ENCODE data around the gene RADIL. TPM values are rescaled to one million over a fixed set of nuclear protein-coding genes. Genes with fewer than 3 reads are reported as not detected.

The RADIL gene
- total RNA-seq, 1 donor from 2014 or later = 4.0 TPM

DNA sequence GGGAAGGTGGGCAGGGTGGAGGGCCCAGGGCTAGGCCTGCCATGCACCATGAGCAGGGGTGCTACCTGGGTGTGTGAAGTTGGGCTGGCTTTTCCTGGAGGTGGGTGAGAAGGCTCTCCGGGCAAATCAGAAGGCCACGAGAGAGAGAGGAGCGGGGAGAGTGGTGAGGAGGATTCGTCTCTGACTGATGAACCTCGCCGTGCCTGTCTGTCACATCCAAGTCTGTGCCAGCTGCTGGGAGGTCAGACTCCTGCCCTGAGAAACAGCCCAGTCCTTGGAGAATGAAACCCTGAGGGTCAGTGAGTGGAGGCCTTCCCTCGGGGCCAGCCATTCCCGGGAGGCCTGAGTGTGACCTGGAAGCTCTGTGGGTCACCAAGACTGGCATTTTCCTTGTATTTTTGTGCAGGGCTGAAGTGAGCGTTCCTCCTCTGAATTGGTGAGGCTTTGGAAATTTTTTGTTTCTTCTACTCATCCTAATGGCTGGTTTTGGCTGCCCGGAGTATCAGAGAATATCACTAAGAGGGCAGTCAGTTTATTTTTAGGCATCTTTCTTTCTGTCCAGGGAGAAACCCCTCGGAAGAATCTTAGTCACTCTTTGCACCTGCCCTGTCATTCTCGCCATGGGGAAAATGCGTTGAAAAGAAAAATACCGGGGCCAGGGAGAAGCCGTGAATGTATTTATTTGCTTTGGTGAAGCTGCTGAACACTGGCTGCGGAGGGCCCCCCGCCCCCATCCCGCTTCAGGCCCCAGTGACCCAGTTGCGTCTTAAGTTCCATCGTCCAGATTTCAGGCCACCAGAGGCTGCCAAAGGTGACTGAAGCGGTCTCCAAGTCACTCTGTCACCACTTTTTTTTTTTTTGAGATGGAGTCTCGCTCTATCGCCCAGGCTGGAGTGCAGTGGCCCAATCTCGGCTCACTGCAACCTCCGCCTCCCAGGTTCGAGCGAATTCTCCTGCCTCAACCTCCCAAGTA, 114.6 kb downstream of the RADIL start:
- TF ChIP-seq, protein P1, sequence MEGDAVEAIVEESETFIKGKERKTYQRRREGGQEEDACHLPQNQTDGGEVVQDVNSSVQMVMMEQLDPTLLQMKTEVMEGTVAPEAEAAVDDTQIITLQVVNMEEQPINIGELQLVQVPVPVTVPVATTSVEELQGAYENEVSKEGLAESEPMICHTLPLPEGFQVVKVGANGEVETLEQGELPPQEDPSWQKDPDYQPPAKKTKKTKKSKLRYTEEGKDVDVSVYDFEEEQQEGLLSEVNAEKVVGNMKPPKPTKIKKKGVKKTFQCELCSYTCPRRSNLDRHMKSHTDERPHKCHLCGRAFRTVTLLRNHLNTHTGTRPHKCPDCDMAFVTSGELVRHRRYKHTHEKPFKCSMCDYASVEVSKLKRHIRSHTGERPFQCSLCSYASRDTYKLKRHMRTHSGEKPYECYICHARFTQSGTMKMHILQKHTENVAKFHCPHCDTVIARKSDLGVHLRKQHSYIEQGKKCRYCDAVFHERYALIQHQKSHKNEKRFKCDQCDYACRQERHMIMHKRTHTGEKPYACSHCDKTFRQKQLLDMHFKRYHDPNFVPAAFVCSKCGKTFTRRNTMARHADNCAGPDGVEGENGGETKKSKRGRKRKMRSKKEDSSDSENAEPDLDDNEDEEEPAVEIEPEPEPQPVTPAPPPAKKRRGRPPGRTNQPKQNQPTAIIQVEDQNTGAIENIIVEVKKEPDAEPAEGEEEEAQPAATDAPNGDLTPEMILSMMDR (IDR thresholded peaks at IDR 0.05; ENCODE audit: unreplicated experiment) = no peak
- no peak overlapping the region for H3K4me3 Mint-ChIP-seq
- no peak for DNase-seq (ENCODE audit: low spot score in 2 of 2, unreplicated experiment in 2 of 2)
- no peak overlapping the region for H3K27ac Mint-ChIP-seq
- no peaks in the 10 kb centered on the region for H3K9me3 Mint-ChIP-seq
- no peaks in the 10 kb centered on the region for H3K27me3 Mint-ChIP-seq (ENCODE audit: low read depth)
- H3K4me1 Mint-ChIP-seq = peaks cover 9% of the 10 kb centered on the region
- H3K36me3 Mint-ChIP-seq = peaks cover 5% of the 10 kb centered on the region

DNA sequence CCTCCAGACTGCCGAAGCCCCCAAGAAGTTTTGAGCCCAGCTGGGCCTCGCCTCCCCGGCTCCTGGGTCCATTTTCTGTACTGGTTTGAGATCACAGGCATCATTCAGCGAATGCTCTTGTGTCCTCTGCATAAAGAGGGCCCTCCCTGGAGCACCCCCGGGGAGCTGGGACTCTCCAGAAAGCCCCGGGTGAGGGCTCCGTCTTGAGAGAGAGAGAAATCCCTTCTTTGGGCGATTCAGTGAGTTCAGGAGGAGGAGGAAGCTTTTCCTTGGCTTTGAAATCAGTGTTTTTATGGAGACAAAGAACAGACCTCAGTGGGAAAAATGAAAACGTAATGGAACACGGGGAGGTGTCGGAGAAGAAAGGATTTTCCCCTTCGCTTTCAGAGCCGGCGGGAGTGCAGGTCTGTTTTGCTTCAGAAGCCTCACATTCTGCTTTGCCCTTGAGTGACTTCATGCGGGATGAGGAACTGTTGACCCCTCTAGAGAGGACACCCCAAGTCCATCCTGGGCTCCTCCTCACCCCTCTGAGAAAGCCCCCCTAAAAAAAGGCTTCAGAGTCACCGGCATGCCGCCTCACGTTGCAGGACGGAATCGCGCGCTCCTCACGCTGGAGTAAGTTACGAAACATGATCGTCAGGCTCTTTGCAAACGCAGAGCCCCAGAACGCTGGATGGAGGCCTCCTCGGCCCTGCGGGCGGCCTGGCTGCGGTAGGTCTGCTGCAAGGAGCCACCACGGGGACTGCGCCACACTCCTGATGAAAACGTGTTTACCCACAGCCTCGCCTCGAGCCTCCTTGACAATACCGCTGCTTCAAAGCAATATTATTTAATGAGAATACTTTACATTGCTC, 116.6 kb downstream of the RADIL start:
- peaks cover 9% of the 10 kb centered on the region for H3K36me3 Mint-ChIP-seq
- TF ChIP-seq, protein P1 (IDR thresholded peaks at IDR 0.05; ENCODE audit: unreplicated experiment) = no peak
- no peaks in the 10 kb centered on the region for H3K9me3 Mint-ChIP-seq
- H3K4me1 Mint-ChIP-seq = peaks cover 4% of the 10 kb centered on the region
- peak overlapping the region; percentile 3 for H3K4me3 Mint-ChIP-seq
- no peak for DNase-seq (ENCODE audit: low spot score in 2 of 2, unreplicated experiment in 2 of 2)
- peak overlapping the region; percentile 84 for H3K27ac Mint-ChIP-seq
- no peaks in the 10 kb centered on the region for H3K27me3 Mint-ChIP-seq (ENCODE audit: low read depth)

DNA sequence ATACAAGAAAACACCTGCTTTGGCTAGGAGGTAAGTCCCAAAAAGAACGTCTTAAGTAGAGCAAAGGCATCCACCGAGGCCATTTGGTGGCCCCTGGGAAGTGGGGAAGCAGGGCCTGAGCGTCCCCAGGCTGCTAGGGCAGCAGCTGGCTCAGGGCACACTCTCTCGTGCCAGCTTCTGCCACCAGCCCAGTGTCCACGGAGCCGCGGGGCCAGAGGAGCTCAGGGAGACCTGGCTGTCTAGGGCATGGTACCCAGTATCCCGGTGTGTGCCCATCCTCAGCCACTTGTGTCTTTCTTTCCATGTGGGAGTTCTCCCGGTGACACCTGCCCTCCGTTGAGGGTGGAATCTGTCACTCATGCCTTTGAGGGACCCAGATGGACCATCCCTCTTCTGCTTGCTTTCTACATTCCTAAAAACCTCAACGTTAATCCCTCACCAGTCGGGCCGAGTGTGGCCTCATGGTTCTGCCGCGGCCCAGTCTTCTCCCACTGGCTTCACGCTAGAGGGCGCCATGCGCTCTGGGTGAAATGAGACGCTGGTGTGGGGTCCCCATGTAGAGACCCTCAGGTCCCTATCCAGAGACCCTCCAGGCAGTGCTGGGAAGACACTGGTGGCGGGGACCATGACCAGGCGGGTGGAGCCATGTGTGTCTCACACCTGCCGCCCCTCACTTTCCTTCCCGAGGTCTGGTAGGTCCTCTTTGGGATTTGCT, 117.6 kb downstream of the RADIL start:
- no peak for DNase-seq (ENCODE audit: low spot score in 2 of 2, unreplicated experiment in 2 of 2)
- H3K27ac Mint-ChIP-seq = peak overlapping the region; percentile 84
- no peak overlapping the region for H3K4me3 Mint-ChIP-seq
- peaks cover 15% of the 10 kb centered on the region for H3K36me3 Mint-ChIP-seq
- no peaks in the 10 kb centered on the region for H3K27me3 Mint-ChIP-seq (ENCODE audit: low read depth)
- peaks cover 4% of the 10 kb centered on the region for H3K4me1 Mint-ChIP-seq
- TF ChIP-seq, protein P1 (IDR thresholded peaks at IDR 0.05; ENCODE audit: unreplicated experiment) = no peak
- no peaks in the 10 kb centered on the region for H3K9me3 Mint-ChIP-seq

DNA sequence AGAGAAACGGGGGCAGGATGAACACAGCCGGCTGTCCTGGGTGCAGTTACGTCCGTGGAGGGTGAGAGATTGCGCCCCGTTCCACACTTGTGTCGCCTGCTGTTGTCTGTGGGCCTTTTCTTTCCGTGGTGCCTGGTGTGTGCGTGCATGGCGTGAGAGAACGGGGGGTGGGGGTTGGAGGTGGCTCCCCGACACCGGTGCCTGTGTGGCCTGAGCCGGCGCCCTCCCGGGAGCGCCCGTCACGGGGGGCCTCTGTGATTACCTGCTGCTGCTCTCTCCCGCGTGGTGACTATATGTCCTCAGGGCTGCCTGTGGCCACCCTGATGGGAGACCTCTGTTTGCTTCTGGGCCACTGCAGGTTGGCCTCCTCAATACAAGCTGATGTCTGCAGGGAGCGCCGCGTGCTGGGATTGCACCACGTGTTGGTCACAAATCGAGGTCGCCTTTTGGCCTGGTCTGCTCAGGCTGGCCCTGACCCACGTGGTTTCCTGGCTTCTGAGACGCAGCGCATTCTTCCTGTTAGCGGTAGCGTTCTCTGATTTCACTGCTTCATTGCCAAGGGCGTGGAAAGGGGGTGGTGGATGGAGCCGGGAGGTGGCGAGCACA, 119.0 kb downstream of the RADIL start:
- Mint-ChIP-seq H3K27ac (no peak overlapping the region), H3K27me3 (ENCODE audit: low read depth) (no peaks in the 10 kb centered on the region), H3K4me3 (no peak overlapping the region), H3K36me3 (peaks cover 21% of the 10 kb centered on the region), H3K9me3 (no peaks in the 10 kb centered on the region), H3K4me1 (no peaks in the 10 kb centered on the region)
- TF ChIP-seq, protein P1 (IDR thresholded peaks at IDR 0.05; ENCODE audit: unreplicated experiment) = no peak
- no peak for DNase-seq (ENCODE audit: low spot score in 2 of 2, unreplicated experiment in 2 of 2)

DNA sequence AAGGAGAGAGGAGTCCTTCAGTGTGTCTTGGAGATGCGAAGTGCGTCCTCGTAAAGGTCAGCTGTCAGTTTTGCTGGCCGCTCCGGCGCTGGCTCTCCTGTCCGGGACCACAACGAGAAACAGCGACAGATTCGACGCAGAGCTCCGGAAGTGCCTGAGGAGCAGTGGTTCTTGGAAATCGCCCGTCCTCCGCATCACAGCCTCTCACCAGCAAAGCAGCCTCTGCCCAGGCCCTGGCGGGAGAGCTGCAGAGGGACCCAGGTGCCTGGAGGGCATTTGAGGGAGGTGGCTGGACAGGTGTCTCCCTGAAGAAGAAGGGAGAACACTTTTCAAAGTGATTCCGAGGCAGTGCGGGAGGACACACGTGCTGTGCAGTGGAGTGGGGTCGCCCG, 119.7 kb downstream of the RADIL start:
- Mint-ChIP-seq H3K4me3 (no peak overlapping the region), H3K4me1 (no peaks in the 10 kb centered on the region), H3K27ac (no peak overlapping the region), H3K36me3 (peaks cover 21% of the 10 kb centered on the region), H3K27me3 (ENCODE audit: low read depth) (no peaks in the 10 kb centered on the region), H3K9me3 (no peaks in the 10 kb centered on the region)
- TF ChIP-seq, protein P1 (IDR thresholded peaks at IDR 0.05; ENCODE audit: unreplicated experiment) = no peak
- no peak for DNase-seq (ENCODE audit: low spot score in 2 of 2, unreplicated experiment in 2 of 2)
